Measurements from ENCODE around the gene RPS6KB1.
"Not testable (repeated sequence)": the region's sequence is repeated elsewhere in the genome, so short reads cannot be mapped to it uniquely, and the experiment has no call there.

RPS6KB1 gene

GRCh38 chr17:59916446-59916845 lies 23.5 kb downstream of the RPS6KB1 start:
- no peak overlapping the region for H4K12ac ChIP-seq (ENCODE audit: low read depth, low read length)
- no peak overlapping the region for H4K91ac ChIP-seq (ENCODE audit: low read depth, low read length)
- no peak overlapping the region for H2BK5ac ChIP-seq (ENCODE audit: low read depth, low read length, poor library complexity)
- H2BK120ac ChIP-seq (ENCODE audit: insufficient read depth, low read length, poor library complexity), result no peak overlapping the region
- H3K23ac ChIP-seq (ENCODE audit: low read length), result no peak overlapping the region
- no peaks in the 10 kb centered on the region for H3K9me3 ChIP-seq (ENCODE audit: insufficient read depth, low read depth, low read length)
- no peak overlapping the region for H3K4ac ChIP-seq (ENCODE audit: low read depth, low read length)
- H3K14ac ChIP-seq (ENCODE audit: low read length), result no peak overlapping the region
- no peak overlapping the region for H3K9ac ChIP-seq (ENCODE audit: low read length)
- no peak overlapping the region for H3K27ac ChIP-seq (ENCODE audit: low read depth, low read length)
- no peak overlapping the region for H2BK12ac ChIP-seq (ENCODE audit: low read length)
- no peaks in the 10 kb centered on the region for H3K79me2 ChIP-seq (ENCODE audit: control insufficient read depth, insufficient read depth, low read length, poor library complexity)
- H3K18ac ChIP-seq (ENCODE audit: low read length), result no peak overlapping the region
- no peak overlapping the region for H4K8ac ChIP-seq (ENCODE audit: low read depth, low read length)
- H3K4me1 ChIP-seq (ENCODE audit: control insufficient read depth in 1 of 2, insufficient read depth in 2 of 2, low read length in 2 of 2), result no peaks in the 10 kb centered on the region
- no peaks in the 10 kb centered on the region for H3K27me3 ChIP-seq (ENCODE audit: insufficient read depth, low read length)
- no peak overlapping the region for H3K4me3 ChIP-seq (ENCODE audit: low read depth, low read length)
- H2AFZ ChIP-seq (ENCODE audit: insufficient read depth, low read length, poor library complexity), result no peak overlapping the region
- DNase-seq, result no peak
- no peak overlapping the region for H2AK5ac ChIP-seq (ENCODE audit: low read length)
- H3K4me2 ChIP-seq (ENCODE audit: low read length), result no peak overlapping the region
- H3K36me3 ChIP-seq (ENCODE audit: control insufficient read depth in 1 of 2, insufficient read depth in 2 of 2, low read length in 2 of 2), result peaks cover 25 to 32% of the 10 kb centered on the region in 2 experiments
- no peaks in the 10 kb centered on the region for H3K79me1 ChIP-seq (ENCODE audit: low read length)

- H3K9me3 ChIP-seq (ENCODE audit: insufficient read depth, low read depth, low read length); DNase-seq; H3K9ac ChIP-seq (ENCODE audit: low read length); H3K23ac ChIP-seq (ENCODE audit: low read length); H2BK120ac ChIP-seq (ENCODE audit: insufficient read depth, low read length, poor library complexity); H3K4me1 ChIP-seq (ENCODE audit: control insufficient read depth in 1 of 2, insufficient read depth in 2 of 2, low read length in 2 of 2); H3K18ac ChIP-seq (ENCODE audit: low read length); H3K4me2 ChIP-seq (ENCODE audit: low read length); H4K91ac ChIP-seq (ENCODE audit: low read depth, low read length); H4K8ac ChIP-seq (ENCODE audit: low read depth, low read length); H3K27me3 ChIP-seq (ENCODE audit: insufficient read depth, low read length); H3K27ac ChIP-seq (ENCODE audit: low read depth, low read length); H3K79me1 ChIP-seq (ENCODE audit: low read length); H2AFZ ChIP-seq (ENCODE audit: insufficient read depth, low read length, poor library complexity); H2AK5ac ChIP-seq (ENCODE audit: low read length); H3K4ac ChIP-seq (ENCODE audit: low read depth, low read length); H2BK12ac ChIP-seq (ENCODE audit: low read length); H3K4me3 ChIP-seq (ENCODE audit: low read depth, low read length); H2BK5ac ChIP-seq (ENCODE audit: low read depth, low read length, poor library complexity); H3K14ac ChIP-seq (ENCODE audit: low read length); H3K79me2 ChIP-seq (ENCODE audit: control insufficient read depth, insufficient read depth, low read length, poor library complexity): not testable (repeated sequence)
- Histone ChIP-seq H4K12ac (ENCODE audit: low read depth, low read length) (peak overlapping the region; percentile 18), H3K36me3 (ENCODE audit: control insufficient read depth in 1 of 2, insufficient read depth in 2 of 2, low read length in 2 of 2) (peaks cover 19 to 31% of the 10 kb centered on the region in 2 experiments)
- no CpG with 5 or more reads among the region's 5 CpGs for WGBS (ENCODE audit: extremely low coverage, insufficient coverage, insufficient read length)
Measured at GRCh38 chr17:59920637-59921036, 27.7 kb downstream of the RPS6KB1 start.

GRCh38 chr17:59930121-59930520 lies 37.2 kb downstream of the RPS6KB1 start:
- DNase-seq; H2BK120ac ChIP-seq (ENCODE audit: insufficient read depth, low read length, poor library complexity); H3K79me1 ChIP-seq (ENCODE audit: low read length); H4K12ac ChIP-seq (ENCODE audit: low read depth, low read length); H3K9me3 ChIP-seq (ENCODE audit: insufficient read depth, low read depth, low read length); H3K4ac ChIP-seq (ENCODE audit: low read depth, low read length); H3K9ac ChIP-seq (ENCODE audit: low read length); H2AK5ac ChIP-seq (ENCODE audit: low read length); H3K4me1 ChIP-seq (ENCODE audit: control insufficient read depth in 1 of 2, insufficient read depth in 2 of 2, low read length in 2 of 2); H3K4me3 ChIP-seq (ENCODE audit: low read depth, low read length); H4K8ac ChIP-seq (ENCODE audit: low read depth, low read length); H3K18ac ChIP-seq (ENCODE audit: low read length); H3K79me2 ChIP-seq (ENCODE audit: control insufficient read depth, insufficient read depth, low read length, poor library complexity); H2AFZ ChIP-seq (ENCODE audit: insufficient read depth, low read length, poor library complexity); H4K91ac ChIP-seq (ENCODE audit: low read depth, low read length); H2BK5ac ChIP-seq (ENCODE audit: low read depth, low read length, poor library complexity); H3K14ac ChIP-seq (ENCODE audit: low read length); H2BK12ac ChIP-seq (ENCODE audit: low read length); H3K27ac ChIP-seq (ENCODE audit: low read depth, low read length); H3K23ac ChIP-seq (ENCODE audit: low read length); H3K4me2 ChIP-seq (ENCODE audit: low read length); H3K27me3 ChIP-seq (ENCODE audit: insufficient read depth, low read length): not testable (repeated sequence)
- H3K36me3 ChIP-seq (ENCODE audit: control insufficient read depth in 1 of 2, insufficient read depth in 2 of 2, low read length in 2 of 2), result peaks cover 16 to 25% of the 10 kb centered on the region in 2 experiments
- WGBS (ENCODE audit: extremely low coverage, insufficient coverage, insufficient read length), result no CpG with 5 or more reads among the region's 2 CpGs

GRCh38 chr17:59930768-59931167 lies 37.8 kb downstream of the RPS6KB1 start:
- not testable (repeated sequence) for H4K91ac ChIP-seq (ENCODE audit: low read depth, low read length); H4K12ac ChIP-seq (ENCODE audit: low read depth, low read length); H3K14ac ChIP-seq (ENCODE audit: low read length); H2BK12ac ChIP-seq (ENCODE audit: low read length); H3K79me2 ChIP-seq (ENCODE audit: control insufficient read depth, insufficient read depth, low read length, poor library complexity); H3K4ac ChIP-seq (ENCODE audit: low read depth, low read length); H2BK5ac ChIP-seq (ENCODE audit: low read depth, low read length, poor library complexity); H2AK5ac ChIP-seq (ENCODE audit: low read length); H3K4me3 ChIP-seq (ENCODE audit: low read depth, low read length); H3K27me3 ChIP-seq (ENCODE audit: insufficient read depth, low read length); H3K4me2 ChIP-seq (ENCODE audit: low read length); H3K9me3 ChIP-seq (ENCODE audit: insufficient read depth, low read depth, low read length); H3K18ac ChIP-seq (ENCODE audit: low read length); H3K9ac ChIP-seq (ENCODE audit: low read length); H3K79me1 ChIP-seq (ENCODE audit: low read length); H3K23ac ChIP-seq (ENCODE audit: low read length); H3K4me1 ChIP-seq (ENCODE audit: control insufficient read depth in 1 of 2, insufficient read depth in 2 of 2, low read length in 2 of 2); H4K8ac ChIP-seq (ENCODE audit: low read depth, low read length); H2BK120ac ChIP-seq (ENCODE audit: insufficient read depth, low read length, poor library complexity); H2AFZ ChIP-seq (ENCODE audit: insufficient read depth, low read length, poor library complexity); H3K27ac ChIP-seq (ENCODE audit: low read depth, low read length)
- H3K36me3 ChIP-seq (ENCODE audit: control insufficient read depth in 1 of 2, insufficient read depth in 2 of 2, low read length in 2 of 2), result peaks cover 18 to 27% of the 10 kb centered on the region in 2 experiments
- WGBS (ENCODE audit: extremely low coverage, insufficient coverage, insufficient read length), result no CpG with 5 or more reads among the region's 3 CpGs
- DNase-seq, result peak; percentile 0 to 54
